ENCODE data around the gene PLIN3. TPM values are rescaled to one million over a fixed set of nuclear protein-coding genes. Genes with fewer than 3 reads are reported as not detected.

Gene PLIN3
- total RNA-seq, 1 experiment from 2014 or later, result 207 TPM

- TSS peak; percentile 80 for BruUV-seq (replicated peaks)
- ChIA-PET RAD21 (ENCODE audit: low non-redundant PET in 1 of 2, low total read pairs in 2 of 2, uncharacterized antibody in 2 of 2, unreplicated experiment in 2 of 2) (interaction anchor here (0.7 to 1.8 kb wide), 5 partner anchors 45 to 290 kb away, joined by 3 to 4 read pairs (median 4); no protein-coding TSS in a partner anchor), POLR2A (interaction anchor here (0.6 to 5.7 kb wide), 15 partner anchors 10 to 395 kb away, joined by 3 to 54 read pairs (median 4); partner anchors contain the start of genes HDGFL2, KDM4B and UHRF1), CTCF (interaction anchor here (1.0 to 8.1 kb wide), 6 partner anchors 14 to 164 kb away, joined by 3 to 32 read pairs (median 4); partner anchors contain the start of gene FEM1A)
- Histone ChIP-seq H3K4me2 (ENCODE audit: low read length) (peak overlapping the region; percentile 85), H3K9me3 (ENCODE audit: control insufficient read depth in 1 of 2, insufficient read depth in 1 of 2, low read depth in 1 of 2, low read length in 2 of 2) (no peaks in the 10 kb centered on the region), H3K4me1 (ENCODE audit: control insufficient read depth in 1 of 2, insufficient read depth in 2 of 2, low read length in 2 of 2) (peaks cover 53 to 76% of the 10 kb centered on the region in 2 experiments), H3K9ac (ENCODE audit: low read length) (peak overlapping the region; percentile 94), H4K20me1 (ENCODE audit: insufficient read depth) (no peaks in the 10 kb centered on the region; the same call in 1 of the 2 replicates), H2AFZ (ENCODE audit: low read depth, low read length, poor library complexity, severe bottlenecking) (no peak overlapping the region), H3K27me3 (ENCODE audit: insufficient read depth, low read length) (no peaks in the 10 kb centered on the region), H3K9me2 (ENCODE audit: insufficient read depth) (no peaks in the 10 kb centered on the region), H3K79me2 (ENCODE audit: insufficient read depth, low read length) (peaks cover 55% of the 10 kb centered on the region), H3K4me3 (replicated peaks in 1 of 2; ENCODE audit: low read depth in 1 of 2, low read length in 2 of 2) (peak overlapping the region; percentile 94 to 96), H3K36me3 (ENCODE audit: control insufficient read depth in 1 of 2, insufficient read depth in 2 of 2, low read length in 2 of 2) (peaks cover 0 to 15% of the 10 kb centered on the region in 2 experiments; a peak in 2 of 4 replicates), H3K27ac (ENCODE audit: low read depth, low read length) (peak overlapping the region; percentile 95)
- peak; percentile 17; the same call in 1 of the 2 replicates for ATAC-seq
- intact Hi-C loops (cut with micrococcal nuclease), result no loop called here
- no peak for DNase-seq (ENCODE audit: low read depth, low spot score)
- TF ChIP-seq MAX (IDR thresholded peaks at IDR 0.05), result no peak; the same call in 1 of the 2 replicates
- no peak for TF ChIP-seq RAD21 (IDR thresholded peaks at IDR 0.05; ENCODE audit: low read depth)
- no peak for TF ChIP-seq TCF7L2 (IDR thresholded peaks at IDR 0.05; ENCODE audit: borderline replicate concordance, extremely low read depth, insufficient read depth, insufficient read length)
- TF ChIP-seq ZFX (IDR thresholded peaks at IDR 0.05), result peak; percentile 56; the same call in 1 of the 2 replicates
- no peak for TF ChIP-seq CTCF (IDR thresholded peaks at IDR 0.05 in 2 of 3, conservative IDR thresholded peaks at IDR 0.05 in 1 of 3; ENCODE audit: borderline replicate concordance in 1 of 3, insufficient read depth in 1 of 3, low read depth in 2 of 3, low read length in 2 of 3)
- no peak for TF ChIP-seq EZH2phosphoT487 (IDR thresholded peaks at IDR 0.05; ENCODE audit: borderline replicate concordance)
- no peak for TF ChIP-seq YY1 (IDR thresholded peaks at IDR 0.05; ENCODE audit: extremely low read depth, insufficient replicate concordance, low read depth, low read length)
- no peak for TF ChIP-seq JUND (IDR thresholded peaks at IDR 0.05)
- TF ChIP-seq SP1 (IDR thresholded peaks at IDR 0.05; ENCODE audit: low read depth), result no peak
- TF ChIP-seq SRF (IDR thresholded peaks at IDR 0.05; ENCODE audit: low read depth), result no peak
- no peak for TF ChIP-seq REST (IDR thresholded peaks at IDR 0.05; ENCODE audit: low read depth)
- TF ChIP-seq POLR2AphosphoS5 (IDR thresholded peaks at IDR 0.05; ENCODE audit: low read depth, low read length), result peak; percentile 14; the same call in 1 of the 2 replicates
- no peak for TF ChIP-seq SIN3A (IDR thresholded peaks at IDR 0.05; ENCODE audit: low read depth)
- TF ChIP-seq POLR2A (IDR thresholded peaks at IDR 0.05; ENCODE audit: borderline replicate concordance, extremely low read depth, insufficient read depth, insufficient read length), result peak; percentile 10
- no peak for TF ChIP-seq ATF3 (IDR thresholded peaks at IDR 0.05)
- no peak for TF ChIP-seq EZH2 (IDR thresholded peaks at IDR 0.05)
- TF ChIP-seq ZBTB33 (IDR thresholded peaks at IDR 0.05; ENCODE audit: extremely low read depth, insufficient replicate concordance, low read length), result no peak
These were observed 657 bp downstream of the PLIN3 start for GRCh38 chr19:4866595-4867424.
